MCF 10A (cell line): ENCODE data around the gene SPATA31A6. TPM values are rescaled to one million over a fixed set of nuclear protein-coding genes. Genes with fewer than 3 reads are reported as not detected.
"Not testable (repeated sequence)": the region's sequence is repeated elsewhere in the genome, so short reads cannot be mapped to it uniquely, and the experiment has no call there.

ENCODE experiments used
- Bru-seq: library from RNA; stranded (reverse); fragments of 400-500 nt; gene quantifications from one replicate; lab custom pipeline; 2021; lab: Mats Ljungman, UMichigan
- BruChase-seq, 2 experiments: library from RNA; stranded (reverse); fragments of 400-500 nt; gene quantifications; one replicate each; lab custom pipeline; 2021; lab: Mats Ljungman, UMichigan
- BruUV-seq: library from RNA; stranded (reverse); fragments of 400-500 nt; replicated peaks from 2 replicates; lab custom pipeline; 2021; lab: Mats Ljungman, UMichigan
- CTCF ChIA-PET: fragments of 300-600 bp; sonication (Branson Sonifier 250); formaldehyde crosslinking; extraction: SDS; loops from one replicate; lab custom pipeline; 2021; ENCODE audit warnings: antibody characterized with exemption, inconsistent platforms; lab: Yijun Ruan, JAX
- POLR2A ChIA-PET: fragments of 300-600, 350-650 bp; sonication (Branson Sonifier 250); formaldehyde crosslinking; extraction: SDS; loops from one replicate; lab custom pipeline; 2020; ENCODE audit warnings: antibody characterized with exemption, inconsistent platforms; lab: Yijun Ruan, JAX
- DNase-seq: peaks from one replicate; pipeline ENCODE4 v3.0.0-alpha.2; 2018; ENCODE audit not compliant: unreplicated experiment
- H3K27ac Mint-ChIP-seq: one replicate; pipeline ENCODE4 v1.8.0; 2022; ENCODE audit warnings: mild to moderate bottlenecking, low read depth, mixed read lengths; ENCODE audit not compliant: unreplicated experiment
- H3K27me3 Mint-ChIP-seq: one replicate; pipeline ENCODE4 v1.8.0; 2022; ENCODE audit warnings: mixed read lengths; ENCODE audit not compliant: insufficient read depth, unreplicated experiment
- H3K36me3 Mint-ChIP-seq: one replicate; pipeline ENCODE4 v1.8.0; 2022; ENCODE audit warnings: mild to moderate bottlenecking, moderate library complexity, mixed read lengths; ENCODE audit not compliant: insufficient read depth, unreplicated experiment
- H3K4me1 Mint-ChIP-seq: one replicate; pipeline ENCODE4 v1.8.0; 2022; ENCODE audit warnings: mixed read lengths; ENCODE audit not compliant: insufficient read depth, unreplicated experiment
- H3K4me3 Mint-ChIP-seq: one replicate; pipeline ENCODE4 v1.8.0; 2022; ENCODE audit warnings: mild to moderate bottlenecking, moderate library complexity, mixed read lengths; ENCODE audit not compliant: unreplicated experiment
- H3K9me3 Mint-ChIP-seq: one replicate; pipeline ENCODE4 v1.8.0; 2022; ENCODE audit warnings: mixed read lengths; ENCODE audit not compliant: unreplicated experiment
- CTCF ChIP-seq: fragments of 200-600 bp; IDR thresholded peaks from one replicate; pipeline ENCODE4 v1.8.0; 2022; ENCODE audit warnings: antibody characterized with exemption, mild to moderate bottlenecking; ENCODE audit not compliant: unreplicated experiment
- intact Hi-C: fragments of 100-400 bp; cut with micrococcal nuclease; formaldehyde crosslinking; loops from 2 replicates; pipeline ENCODE4 v1.14.1; 2022
- long read RNA-seq: library from polyadenylated mRNA; stranded (forward); transcript quantifications from one replicate; pipeline ENCODE4 v2.0.0, GENCODE V29; 2022
- total RNA-seq: library from RNA; stranded (reverse); gene quantifications from 2 replicates; pipeline ENCODE4 v1.2.3, GENCODE V29; 2022

The SPATA31A6 gene
- total RNA-seq (not detected in 2 replicates), Bru-seq, nascent RNA (not detected), BruChase-seq, experiment 1, labeled RNA remaining after a 6-hour chase (not detected), BruChase-seq, experiment 2, labeled RNA remaining after a 2-hour chase (not detected)
- long read RNA-seq = 0 reads

DNA sequence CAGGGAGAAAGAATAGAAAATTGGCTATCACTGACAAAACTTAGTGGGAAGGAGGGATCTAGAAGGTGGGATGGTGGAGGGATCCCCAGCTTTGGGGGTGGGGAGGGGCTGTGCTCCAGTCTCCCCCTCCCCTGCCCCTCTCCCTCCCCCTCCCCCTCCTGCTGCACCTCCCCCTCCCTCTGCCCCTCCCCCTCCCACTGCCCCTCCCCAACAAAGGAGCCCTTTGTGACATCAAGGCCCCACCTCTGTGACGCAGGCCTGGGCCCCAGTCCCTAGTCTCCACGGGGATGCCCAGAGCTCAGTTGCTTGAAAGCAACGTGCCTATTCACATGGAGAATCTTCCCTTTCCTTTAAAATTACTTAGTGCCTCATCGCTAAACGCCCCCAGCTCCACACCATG, at the start of gene SPATA31A6:
Gene SPATA31A6, plus strand, starts transcription at position 301 of the 400 bp plus-strand sequence. Its CDS starts 29 bp downstream, at position 330.
- H3K36me3 Mint-ChIP-seq, BruUV-seq, DNase-seq, H3K27me3 Mint-ChIP-seq, H3K27ac Mint-ChIP-seq, H3K9me3 Mint-ChIP-seq, H3K4me3 Mint-ChIP-seq, POLR2A ChIA-PET, CTCF ChIA-PET, intact Hi-C loops, H3K4me1 Mint-ChIP-seq: not testable (repeated sequence)

- DNase-seq = peak; percentile 29
- CTCF ChIA-PET = interaction anchor here (0.7 kb wide), 1 partner anchor 374 kb away, joined by 3 read pairs; no protein-coding TSS in a partner anchor
- H3K27me3 Mint-ChIP-seq, intact Hi-C loops, H3K4me3 Mint-ChIP-seq, H3K36me3 Mint-ChIP-seq, H3K9me3 Mint-ChIP-seq, H3K27ac Mint-ChIP-seq, POLR2A ChIA-PET, H3K4me1 Mint-ChIP-seq, BruUV-seq: not testable (repeated sequence)
- TF ChIP-seq CTCF = peak; percentile 25
These were observed 23.2 kb upstream of the SPATA31A6 start for GRCh38 chr9:42160299-42160698.

DNA sequence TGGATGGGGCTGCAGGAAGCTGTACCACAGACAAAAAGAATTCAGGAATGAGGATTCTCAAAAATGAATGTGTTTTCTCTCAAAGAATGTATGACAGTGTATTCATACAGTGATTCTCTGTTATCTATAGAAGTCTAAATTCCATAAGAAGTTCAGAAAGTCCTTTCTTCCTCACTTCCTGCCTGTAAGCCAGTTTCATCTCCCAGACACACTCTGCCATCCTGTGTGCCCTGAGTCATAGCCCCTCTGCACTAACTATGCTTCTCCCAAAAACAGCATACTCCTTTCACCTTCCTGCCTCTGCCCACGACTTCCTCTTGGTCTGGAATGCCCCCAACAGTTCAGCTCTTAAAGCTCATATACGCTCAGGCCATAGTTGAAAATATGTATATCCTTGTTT, 36.4 kb downstream of the SPATA31A6 start:
- BruUV-seq, H3K27me3 Mint-ChIP-seq, H3K27ac Mint-ChIP-seq, H3K36me3 Mint-ChIP-seq, intact Hi-C loops, H3K9me3 Mint-ChIP-seq, DNase-seq, H3K4me1 Mint-ChIP-seq, POLR2A ChIA-PET, H3K4me3 Mint-ChIP-seq, CTCF ChIA-PET: not testable (repeated sequence)

DNA sequence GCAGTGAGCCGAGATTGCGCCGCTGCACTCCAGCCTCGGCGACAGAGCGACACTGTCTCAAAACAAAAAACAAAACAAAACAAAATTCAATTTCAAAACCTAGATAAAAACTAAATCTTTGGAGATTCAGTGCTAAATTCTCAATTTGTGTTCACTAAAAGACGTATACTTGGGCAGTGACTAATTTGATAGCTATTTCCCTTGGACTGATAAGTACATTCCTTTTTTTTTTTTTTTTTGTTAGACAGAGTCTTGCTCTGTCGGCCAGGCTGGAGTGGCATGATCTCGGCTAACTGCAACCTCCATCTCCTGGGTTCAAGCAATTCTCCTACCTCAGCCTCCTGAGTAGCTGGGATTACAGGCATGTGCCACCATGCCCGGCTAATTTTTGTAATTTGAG, 39.8 kb downstream of the SPATA31A6 start:
- DNase-seq, H3K4me3 Mint-ChIP-seq, H3K27me3 Mint-ChIP-seq, CTCF ChIA-PET, POLR2A ChIA-PET, H3K36me3 Mint-ChIP-seq, intact Hi-C loops, H3K27ac Mint-ChIP-seq, BruUV-seq, H3K9me3 Mint-ChIP-seq, H3K4me1 Mint-ChIP-seq: not testable (repeated sequence)

- H3K4me3 Mint-ChIP-seq, H3K27me3 Mint-ChIP-seq, H3K9me3 Mint-ChIP-seq, H3K4me1 Mint-ChIP-seq, H3K27ac Mint-ChIP-seq, POLR2A ChIA-PET, intact Hi-C loops, BruUV-seq, H3K36me3 Mint-ChIP-seq, CTCF ChIA-PET: not testable (repeated sequence)
- peak; percentile 28 for DNase-seq
These were observed 49.6 kb downstream of the SPATA31A6 start for GRCh38 chr9:42233031-42233430.

- POLR2A ChIA-PET, H3K27ac Mint-ChIP-seq, H3K4me3 Mint-ChIP-seq, CTCF ChIA-PET, H3K4me1 Mint-ChIP-seq, H3K36me3 Mint-ChIP-seq, intact Hi-C loops, H3K27me3 Mint-ChIP-seq, DNase-seq, H3K9me3 Mint-ChIP-seq, BruUV-seq: not testable (repeated sequence)
These were observed 51.2 kb downstream of the SPATA31A6 start for GRCh38 chr9:42234610-42235009.

DNA sequence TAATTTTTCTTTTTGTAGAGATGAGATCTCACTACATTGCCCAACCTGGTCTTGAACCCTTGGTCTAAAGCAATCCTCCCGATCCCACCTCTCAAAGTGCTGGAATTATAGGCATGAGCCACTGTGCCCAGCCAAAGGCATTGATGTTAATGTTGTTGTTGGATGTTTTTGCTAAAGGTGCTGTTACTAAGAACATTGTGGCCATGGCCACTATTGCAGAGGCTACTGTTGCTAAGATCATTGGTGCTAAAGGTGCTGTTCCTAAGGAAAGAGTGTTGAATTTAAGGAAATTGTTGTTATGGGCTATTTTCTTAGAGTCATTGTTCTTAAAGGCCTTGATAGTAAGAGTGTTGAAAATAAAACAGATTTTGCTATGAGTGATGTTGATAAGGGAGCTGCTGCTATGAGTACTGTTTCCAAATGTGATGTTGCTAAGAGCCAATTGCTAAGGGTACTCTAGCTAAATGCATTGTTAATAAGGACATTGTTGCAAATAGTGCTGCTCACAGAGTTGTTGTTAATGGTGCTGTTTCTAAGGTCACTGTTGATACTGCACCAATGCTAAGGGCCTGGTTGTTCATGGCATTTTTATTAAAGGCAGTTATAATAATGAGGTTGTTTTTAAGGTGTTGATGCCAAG, 52.0 kb downstream of the SPATA31A6 start:
- H3K4me3 Mint-ChIP-seq, H3K4me1 Mint-ChIP-seq, H3K27me3 Mint-ChIP-seq, H3K27ac Mint-ChIP-seq, POLR2A ChIA-PET, BruUV-seq, H3K36me3 Mint-ChIP-seq, intact Hi-C loops, DNase-seq, CTCF ChIA-PET, H3K9me3 Mint-ChIP-seq: not testable (repeated sequence)

- intact Hi-C loops, BruUV-seq, H3K36me3 Mint-ChIP-seq, CTCF ChIA-PET, H3K27me3 Mint-ChIP-seq, H3K4me1 Mint-ChIP-seq, DNase-seq, H3K27ac Mint-ChIP-seq, POLR2A ChIA-PET, H3K9me3 Mint-ChIP-seq, H3K4me3 Mint-ChIP-seq: not testable (repeated sequence)
These were observed 52.6 kb downstream of the SPATA31A6 start for GRCh38 chr9:42236097-42236496.
